OCI-LY1 (cell line): ENCODE results near the gene A1BG.

ENCODE experiments used
- CTCF ChIP-seq: fragments of 200-600 bp; sonication (generic), shearing (Covaris generic); IDR thresholded peaks from 2 replicates; pipeline ENCODE4 v1.5.1; 2017; ENCODE audit warnings: mild to moderate bottlenecking, antibody characterized with exemption, low read length, moderate library complexity, mixed read lengths
- EZH2 ChIP-seq: fragments of 200-600 bp; sonication (generic), shearing (Covaris generic); IDR thresholded peaks from 2 replicates; pipeline ENCODE4 v1.8.0; 2017; ENCODE audit warnings: borderline replicate concordance, mixed run types, mild to moderate bottlenecking, antibody characterized with exemption, low read length, moderate library complexity, mixed read lengths

GRCh38 chr19:58346961-58347929 lies 6.0 kb downstream of the A1BG start:
- no peak for TF ChIP-seq CTCF
- no peak for TF ChIP-seq EZH2
